Activated CD8-positive, alpha-beta memory T cell treated with anti-CD3 and anti-CD28 coated beads, Interleukin-2, amount 50 U/mL, for 1 hour (primary cell): ENCODE measurements around the gene ATP5F1E.

Experiments used
- DNase-seq: peaks from one replicate; pipeline ENCODE4 v3.0.0-alpha.2; 2020; ENCODE audit errors: extremely low read depth

The ATP5F1E gene

GRCh38 chr20:59032023-59032712 is at the start of gene ATP5F1E:
Gene ATP5F1E, minus strand, starts transcription at chr20:59032335. Its CDS starts 84 bp downstream, at chr20:59032251.
- peak; percentile 87 for DNase-seq

GRCh38 chr20:59081036-59081435 is 48.9 kb upstream of the ATP5F1E start:
- no peak for DNase-seq

DNA sequence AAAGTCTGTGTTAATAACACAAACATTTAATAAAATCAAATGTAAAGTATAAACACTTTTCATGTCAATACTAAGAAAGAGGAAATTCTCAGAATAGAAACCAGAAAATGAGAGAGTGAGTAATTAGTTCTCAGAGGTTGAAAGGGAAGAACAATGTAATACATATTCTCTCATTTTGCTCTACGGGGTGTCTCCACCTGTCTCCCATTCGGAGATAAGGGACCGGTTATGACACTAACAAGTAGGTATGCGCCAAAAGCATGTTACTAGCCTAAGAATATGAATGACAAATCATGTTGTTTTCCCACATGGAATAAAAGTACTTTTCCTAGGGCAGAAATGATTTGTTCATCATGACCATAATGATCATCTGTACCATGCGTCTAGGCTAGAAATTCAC is 46.1 kb upstream of the ATP5F1E start:
- no peak for DNase-seq

GRCh38 chr20:59077705-59078104 is 45.6 kb upstream of the ATP5F1E start:
- no peak for DNase-seq

- no peak for DNase-seq
Observed at GRCh38 chr20:59075934-59076508, 43.9 kb upstream of the ATP5F1E start.

DNA sequence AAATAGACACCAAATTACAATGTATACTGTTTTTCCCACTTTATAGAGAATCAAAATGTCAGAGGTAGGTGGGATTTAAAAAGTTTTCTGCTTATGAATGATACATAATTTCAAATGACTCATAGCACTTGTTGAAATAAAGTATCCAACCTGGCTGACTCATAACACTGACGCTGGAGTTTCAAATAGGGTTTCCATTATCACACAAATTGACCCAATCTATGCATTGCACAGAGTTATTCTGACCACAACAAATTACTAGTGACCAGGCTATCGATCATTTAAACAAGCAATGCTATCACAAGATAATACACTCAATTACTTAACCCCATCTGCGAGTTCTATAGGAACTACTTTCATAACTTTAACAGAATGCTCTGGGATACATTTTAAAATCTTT is 42.3 kb upstream of the ATP5F1E start:
- no peak for DNase-seq

DNA sequence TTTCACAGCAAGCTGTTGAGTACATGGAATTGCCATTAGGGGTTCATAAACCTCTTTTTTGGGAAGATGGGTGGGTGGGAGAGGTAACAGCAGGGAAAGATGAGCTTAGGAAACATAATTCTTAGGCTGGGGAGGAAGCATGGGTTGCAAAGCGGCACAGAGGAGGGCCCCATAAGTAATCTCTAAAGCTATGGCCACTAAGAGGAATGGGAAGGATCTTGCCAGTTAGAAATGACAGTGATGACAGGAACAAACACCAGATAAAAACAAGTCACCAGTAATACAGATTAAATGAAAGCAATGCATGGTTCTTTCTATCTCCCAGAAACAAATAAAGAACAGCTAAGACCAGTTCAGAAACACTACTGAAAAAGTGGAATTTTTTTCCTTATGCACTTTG is 41.4 kb upstream of the ATP5F1E start:
- no peak for DNase-seq

DNA sequence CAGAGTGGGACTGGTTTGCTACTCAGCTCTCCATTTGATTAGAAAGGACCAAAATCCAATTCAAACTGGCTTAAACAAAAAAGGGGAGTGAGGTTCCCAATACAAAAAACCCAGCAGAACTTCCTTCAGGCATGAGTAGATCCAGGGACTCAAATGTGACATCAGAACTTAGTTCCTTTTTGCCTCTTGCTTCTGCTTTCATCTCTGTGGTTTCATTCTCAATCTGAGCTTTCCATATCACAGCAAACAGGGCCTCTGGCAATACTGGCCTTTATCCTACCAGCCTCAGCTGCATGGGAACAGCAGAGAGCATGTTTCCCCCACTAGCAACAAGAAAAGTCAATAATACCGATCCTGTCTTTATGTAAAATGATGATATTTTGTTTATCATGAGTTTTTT is 39.1 kb upstream of the ATP5F1E start:
- no peak for DNase-seq

GRCh38 chr20:59069026-59069425 is 36.9 kb upstream of the ATP5F1E start:
- no peak for DNase-seq

GRCh38 chr20:59068534-59068933 is 36.4 kb upstream of the ATP5F1E start:
- no peak for DNase-seq

DNA sequence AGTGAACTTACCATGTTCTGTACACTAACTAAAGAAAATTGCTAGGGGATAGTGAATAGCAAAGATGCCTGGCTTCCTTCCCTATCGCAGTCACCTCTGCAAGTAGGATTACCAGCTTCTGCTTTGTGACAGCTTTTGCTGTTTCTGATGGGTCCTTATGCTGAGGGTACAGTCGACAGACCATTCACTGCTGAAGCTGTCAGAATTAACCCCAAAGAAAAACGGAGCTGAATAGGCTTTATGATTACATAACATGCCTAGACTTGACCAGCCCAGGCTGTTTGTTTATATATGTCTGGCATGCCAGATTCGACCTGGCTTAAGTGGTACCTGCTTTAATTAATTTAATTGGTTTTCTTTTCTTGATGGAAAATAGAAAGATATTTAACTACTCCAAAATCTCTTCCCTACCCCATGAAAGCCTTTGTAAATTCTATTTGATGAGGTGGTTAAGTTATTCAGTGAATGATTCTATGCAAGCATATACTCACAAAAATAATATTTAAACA is 32.1 kb upstream of the ATP5F1E start:
- DNase-seq, result no peak

- DNase-seq, result no peak
Observed at GRCh38 chr20:59063358-59064213, 31.5 kb upstream of the ATP5F1E start.

DNA sequence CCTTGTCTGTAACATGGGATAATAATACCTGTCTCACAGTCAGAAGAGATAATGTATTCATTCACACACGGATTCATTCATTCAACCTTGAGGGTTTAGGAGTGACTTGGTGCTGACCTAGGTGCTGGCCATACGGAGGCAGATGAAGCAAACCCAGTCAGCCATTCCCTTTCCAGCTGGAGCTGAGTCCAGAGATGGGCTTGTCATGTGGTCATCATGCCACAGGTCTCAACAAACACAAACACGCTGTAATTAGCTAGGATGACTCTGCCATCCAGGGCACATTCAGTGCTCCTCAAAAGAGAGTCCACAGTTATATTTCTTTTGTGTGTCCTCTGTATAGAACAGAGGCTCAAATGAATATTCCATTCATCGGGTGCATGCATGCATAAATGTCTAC is 29.9 kb upstream of the ATP5F1E start:
- DNase-seq, result no peak

DNA sequence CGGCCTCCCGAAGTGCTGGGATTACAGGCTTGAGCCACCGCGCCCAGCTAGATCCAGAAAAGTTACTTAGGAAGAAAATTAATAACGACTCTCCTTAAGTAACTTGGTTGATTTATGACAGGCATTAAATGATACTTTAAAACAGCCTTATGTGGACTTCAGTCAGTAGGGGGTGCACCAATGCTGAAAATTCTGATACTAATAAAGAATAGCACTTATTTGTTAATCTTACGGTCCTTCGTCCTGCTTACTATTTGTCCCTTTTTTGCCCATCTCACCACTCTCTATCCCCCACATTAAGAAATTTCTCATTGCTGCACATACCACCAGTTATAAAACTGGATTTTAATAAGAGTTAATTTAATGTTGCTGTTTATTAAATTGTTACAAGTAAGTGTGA is 23.2 kb upstream of the ATP5F1E start:
- no peak for DNase-seq

DNA sequence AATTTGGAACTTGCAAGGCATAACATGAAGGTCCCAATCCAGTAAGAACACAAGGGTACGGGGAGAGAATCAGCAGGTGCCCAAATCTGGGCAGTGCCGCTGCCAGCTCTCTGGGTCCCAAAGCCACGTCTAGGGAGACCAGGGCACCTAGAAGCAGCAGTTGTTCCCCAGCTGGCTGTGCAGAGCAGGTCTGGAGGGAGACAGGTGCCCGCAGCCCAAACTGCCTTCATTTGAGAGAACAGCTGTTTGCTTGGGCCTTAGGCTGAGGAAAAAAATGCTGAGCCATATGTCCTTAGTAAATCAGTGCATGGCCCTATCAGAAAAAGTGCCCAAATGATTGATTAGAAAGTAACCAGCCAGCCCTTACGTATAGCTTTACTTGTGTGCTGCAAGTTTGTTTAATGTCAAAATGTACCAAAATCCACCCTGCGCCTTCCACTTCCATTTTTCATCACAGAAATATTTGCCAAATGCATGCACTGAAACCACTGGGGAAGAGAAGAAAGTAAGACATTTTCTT is 19.6 kb upstream of the ATP5F1E start:
- DNase-seq, result no peak

GRCh38 chr20:59050437-59050836 is 18.3 kb upstream of the ATP5F1E start:
- no peak for DNase-seq

- DNase-seq, result no peak
Observed at GRCh38 chr20:59048681-59049030, 16.5 kb upstream of the ATP5F1E start.

DNA sequence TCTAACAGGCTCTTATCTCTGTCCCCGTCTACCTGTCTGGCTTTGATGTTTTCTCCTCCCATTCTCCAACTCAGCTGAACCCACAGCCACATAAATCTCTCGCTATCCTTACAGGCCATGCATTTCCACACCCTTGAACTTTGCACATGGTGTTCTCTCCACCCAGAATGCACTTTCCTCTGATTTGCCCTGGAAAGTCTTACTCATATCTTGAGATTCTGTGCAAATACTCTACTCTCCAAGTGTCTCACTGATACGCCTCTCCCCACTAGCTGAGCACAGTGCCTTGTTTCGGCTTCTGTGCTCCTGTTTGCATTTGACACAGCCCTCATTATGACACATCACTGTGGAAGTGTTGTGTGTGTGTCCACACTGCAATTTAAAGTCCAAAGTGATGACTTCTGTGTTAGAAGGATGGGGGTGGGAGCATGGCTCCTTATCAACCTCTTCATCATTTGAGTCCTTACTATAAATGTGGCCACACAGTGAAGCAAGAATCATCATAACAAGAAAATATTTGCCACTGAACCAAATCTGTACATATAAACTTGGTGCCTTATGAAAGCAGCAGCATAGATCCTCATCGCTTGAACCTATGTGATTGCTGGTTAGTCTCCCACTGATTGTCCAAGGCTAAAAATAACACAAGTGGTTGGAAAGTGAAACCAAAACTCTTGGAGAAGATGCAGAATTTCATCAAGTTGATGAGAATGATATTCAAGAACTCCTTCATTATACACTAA is 16.0 kb upstream of the ATP5F1E start:
- DNase-seq, result no peak

DNA sequence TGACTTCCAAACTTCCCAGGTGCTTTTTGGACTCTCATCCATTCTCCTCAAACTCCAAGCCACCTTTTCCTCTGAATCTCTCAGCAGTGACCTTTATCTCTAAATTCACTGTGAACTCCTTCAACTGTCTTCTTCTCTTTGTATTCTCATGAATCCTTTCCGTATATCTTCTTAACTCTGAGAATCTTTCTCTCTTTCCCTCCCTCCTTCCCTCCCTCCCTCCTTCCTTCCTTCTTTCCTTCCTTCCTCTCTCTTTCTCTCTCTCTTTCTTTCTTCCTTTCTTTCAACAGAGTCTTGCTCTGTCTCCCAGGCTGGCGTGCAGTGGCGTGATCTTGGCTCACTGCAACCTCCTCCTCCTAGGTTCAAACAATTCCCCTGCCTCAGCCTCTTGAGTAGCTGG is 14.7 kb upstream of the ATP5F1E start:
- DNase-seq, result no peak

DNA sequence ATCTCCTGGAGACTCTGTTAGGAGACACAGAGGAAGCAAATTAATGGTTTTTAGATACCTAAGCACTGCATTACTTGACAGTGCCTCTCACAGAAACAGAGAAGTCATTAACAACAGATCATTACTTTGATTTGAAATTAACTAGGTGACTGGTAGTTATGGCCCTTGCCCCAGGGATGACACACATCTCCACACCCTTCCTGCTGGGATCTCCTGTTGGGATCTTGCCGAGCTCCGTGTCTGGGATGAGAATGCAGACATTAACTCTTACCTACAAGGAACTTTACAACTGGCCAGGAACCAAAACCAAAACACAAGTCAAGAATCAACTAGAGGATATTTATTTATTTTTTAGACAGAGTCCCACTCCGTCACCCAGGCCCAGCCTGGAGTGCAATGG is 12.7 kb upstream of the ATP5F1E start:
- no peak for DNase-seq

DNA sequence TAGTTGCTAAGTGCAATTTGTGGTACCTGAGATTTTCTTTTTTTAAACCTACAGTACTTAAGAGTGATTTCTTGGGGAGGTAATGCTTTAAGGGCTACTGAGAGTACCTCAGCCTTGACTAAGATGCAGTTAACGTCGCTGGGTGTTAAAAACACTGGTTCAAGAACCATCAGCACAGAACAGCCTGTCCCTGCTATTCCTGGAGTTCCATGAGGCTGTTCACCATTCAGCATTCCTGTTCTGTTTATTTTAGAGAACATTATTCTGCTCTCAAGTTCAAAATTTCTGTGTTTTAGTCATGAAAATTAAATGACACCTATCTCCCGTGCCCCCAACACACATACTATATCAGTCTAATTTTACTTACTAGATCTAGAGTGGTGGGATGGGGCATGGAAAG is 12.2 kb upstream of the ATP5F1E start:
- DNase-seq, result no peak

DNA sequence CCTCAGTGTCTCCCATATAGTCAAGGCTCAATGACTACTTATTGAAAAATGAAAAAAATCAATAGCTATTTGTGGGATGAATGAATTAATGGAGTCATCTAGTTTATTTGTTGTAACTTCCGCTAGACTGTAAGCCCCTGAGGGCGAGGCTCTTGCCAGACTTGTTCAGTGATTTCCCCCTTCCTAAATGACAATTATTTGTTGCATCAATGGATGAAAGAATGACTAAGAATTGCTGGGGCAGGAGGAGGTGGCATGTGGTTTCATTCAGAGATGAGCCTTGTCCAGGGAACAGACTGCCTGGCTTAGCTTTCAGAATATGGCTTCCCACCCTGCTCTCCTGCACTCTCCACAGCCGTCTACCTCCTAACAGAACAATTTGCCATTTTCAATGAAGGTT is 11.6 kb upstream of the ATP5F1E start:
- DNase-seq, result no peak
